RPMI7951 (cell line): ENCODE data around the gene CELA2A. TPM values are rescaled to one million over a fixed set of nuclear protein-coding genes. Genes with fewer than 3 reads are reported as not detected.

Experiments used
- DNase-seq: peaks from one replicate; pipeline ENCODE4 v3.0.0-alpha.2; 2012; ENCODE audit warnings: low read depth
- total RNA-seq: library from RNA; depleted of rRNA; stranded (reverse); fragments of >200 nt; shearing (Covaris generic); gene quantifications from 2 replicates; pipeline ENCODE4 v1.2.3, GENCODE V29; 2014; rRNA removed

Gene CELA2A
- total RNA-seq, result not detected in 2 replicates

GRCh38 chr1:15456313-15456954, at the start of gene CELA2A:
Gene CELA2A, plus strand, starts transcription at chr1:15456732. Its CDS starts 22 bp downstream, at chr1:15456754.
- no peak for DNase-seq

- DNase-seq, result no peak
These were observed 49.0 kb upstream of the CELA2A start for GRCh38 chr1:15407580-15407979.

- no peak for DNase-seq
These were observed 47.6 kb upstream of the CELA2A start for GRCh38 chr1:15408890-15409387.

- DNase-seq, result peak; percentile 76
These were observed 46.9 kb upstream of the CELA2A start, which contains the start of gene EFHD2 for GRCh38 chr1:15409388-15410222. Gene EFHD2, plus strand, starts transcription at chr1:15409888. Its CDS starts 84 bp downstream, at chr1:15409972.

DNA sequence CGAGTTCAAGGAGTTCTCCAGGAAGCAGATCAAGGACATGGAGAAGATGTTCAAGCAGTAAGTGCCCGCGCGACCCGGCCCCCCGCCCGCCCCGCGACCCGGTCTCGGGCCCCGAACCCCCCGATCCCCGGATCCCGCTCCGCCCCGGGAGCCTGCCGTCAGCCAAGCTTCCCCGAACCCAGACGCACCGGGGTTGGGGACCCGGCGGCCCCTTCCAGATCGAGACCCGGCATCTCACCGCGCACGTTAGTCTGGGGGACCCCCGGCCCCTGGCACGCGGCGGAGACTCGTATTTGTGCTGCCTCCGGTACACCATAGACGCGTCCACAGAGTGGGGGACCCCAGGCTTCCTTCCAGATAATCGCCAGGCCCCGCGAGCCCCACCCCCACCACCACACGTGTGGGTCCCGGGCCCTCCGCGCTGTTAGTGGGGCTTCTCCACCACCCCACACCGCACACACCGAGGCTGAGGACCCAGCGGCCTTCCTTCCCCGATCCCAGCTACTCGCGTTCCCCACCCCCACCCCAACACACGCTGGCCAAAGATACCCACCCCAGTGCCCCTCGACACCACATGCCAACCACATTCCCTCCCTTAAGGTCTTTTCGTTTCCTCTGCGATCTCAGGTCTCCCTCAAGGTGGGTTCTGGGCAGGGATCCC, 46.2 kb upstream of the CELA2A start:
- DNase-seq, result no peak

DNA sequence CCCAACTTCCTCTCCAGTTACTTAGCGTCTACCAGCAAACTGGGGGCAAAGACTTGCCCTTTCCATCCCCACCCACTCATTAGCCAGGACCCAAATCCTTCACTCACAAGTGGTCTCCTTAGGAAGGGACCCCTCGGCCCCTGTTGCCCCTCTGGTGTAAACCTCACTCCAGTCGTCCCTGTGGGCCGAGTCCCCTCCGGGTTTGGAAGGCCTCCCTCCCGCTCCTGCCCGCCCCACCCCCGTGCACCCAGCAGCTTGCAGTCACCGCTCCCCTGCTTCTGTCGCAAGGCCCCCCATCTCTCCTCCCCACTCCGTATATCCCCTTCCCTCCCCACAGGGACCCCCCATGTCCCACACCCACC, 45.7 kb upstream of the CELA2A start:
- no peak for DNase-seq

- DNase-seq, result peak; percentile 74
These were observed 44.9 kb upstream of the CELA2A start for GRCh38 chr1:15411593-15412137.

GRCh38 chr1:15412175-15412800, 44.2 kb upstream of the CELA2A start:
- peak; percentile 45 for DNase-seq

- no peak for DNase-seq
These were observed 43.7 kb upstream of the CELA2A start for GRCh38 chr1:15412843-15413242.

DNA sequence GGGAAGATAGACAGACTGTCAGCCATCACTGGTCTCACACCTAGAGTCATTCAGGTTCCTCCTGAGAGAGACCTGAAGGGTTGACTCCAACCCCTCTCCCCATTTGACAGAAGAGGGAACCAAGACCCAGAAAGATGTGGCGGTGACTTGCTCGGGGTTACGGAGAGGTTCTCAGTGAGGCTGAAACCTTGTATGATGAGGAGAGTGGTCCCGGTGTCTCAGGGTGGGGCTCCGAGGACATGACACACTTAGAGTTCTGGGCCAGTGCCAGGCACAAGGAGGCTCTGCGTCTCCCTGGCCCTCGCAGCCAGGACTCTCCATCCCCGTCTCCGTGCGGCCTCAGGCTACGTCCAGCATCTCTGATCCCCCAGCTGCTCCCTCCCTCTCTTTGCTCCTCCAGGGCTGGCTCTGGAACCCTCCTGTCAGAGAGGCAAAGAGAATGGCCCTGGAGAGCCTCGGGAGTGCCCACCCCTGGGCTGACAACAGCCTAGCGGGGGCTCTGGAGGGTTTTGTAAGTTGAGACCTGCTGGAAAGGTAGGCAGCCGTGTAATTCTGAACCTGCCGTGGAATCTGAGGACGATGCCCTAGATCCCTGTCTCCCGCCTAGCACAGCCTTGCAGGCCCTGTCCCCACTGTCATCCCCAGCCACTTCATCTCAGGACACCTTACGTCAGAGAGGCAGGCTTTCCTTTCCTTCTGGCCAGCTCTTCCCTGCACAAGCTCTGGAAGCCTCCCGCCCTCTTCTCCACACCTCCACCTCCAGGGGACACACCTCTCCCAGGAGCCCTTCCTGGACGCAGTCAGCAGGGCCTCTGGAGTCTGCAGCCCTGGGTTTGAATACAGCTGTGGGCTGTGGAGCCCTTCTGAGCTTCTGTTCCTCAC, 42.7 kb upstream of the CELA2A start:
- DNase-seq, result no peak

DNA sequence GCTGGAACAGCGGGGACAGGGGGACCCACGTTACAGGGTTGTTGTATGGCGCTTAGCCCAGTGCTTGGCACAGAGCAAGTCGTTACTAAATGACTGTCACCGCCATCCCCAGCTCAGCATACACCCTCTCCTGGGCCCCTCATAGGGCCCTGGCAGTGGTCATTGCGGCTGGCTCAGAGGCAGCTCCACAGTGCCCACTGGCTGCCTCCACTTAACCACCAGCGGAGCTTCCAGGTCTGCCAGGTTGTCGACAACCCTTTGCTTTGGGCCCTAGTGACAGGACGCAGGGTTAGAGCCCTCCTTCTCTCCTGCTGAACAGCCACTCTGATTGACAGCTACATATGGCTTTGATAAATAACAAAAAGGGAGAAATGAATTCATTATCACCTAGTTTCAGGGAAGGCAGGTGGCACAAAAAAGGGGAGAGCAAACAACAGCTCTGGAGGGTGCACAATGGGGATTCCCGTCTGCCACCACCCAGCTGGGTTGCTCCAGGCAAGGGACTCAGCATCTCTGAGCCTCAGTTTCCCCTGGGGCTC, 42.0 kb upstream of the CELA2A start:
- no peak for DNase-seq

DNA sequence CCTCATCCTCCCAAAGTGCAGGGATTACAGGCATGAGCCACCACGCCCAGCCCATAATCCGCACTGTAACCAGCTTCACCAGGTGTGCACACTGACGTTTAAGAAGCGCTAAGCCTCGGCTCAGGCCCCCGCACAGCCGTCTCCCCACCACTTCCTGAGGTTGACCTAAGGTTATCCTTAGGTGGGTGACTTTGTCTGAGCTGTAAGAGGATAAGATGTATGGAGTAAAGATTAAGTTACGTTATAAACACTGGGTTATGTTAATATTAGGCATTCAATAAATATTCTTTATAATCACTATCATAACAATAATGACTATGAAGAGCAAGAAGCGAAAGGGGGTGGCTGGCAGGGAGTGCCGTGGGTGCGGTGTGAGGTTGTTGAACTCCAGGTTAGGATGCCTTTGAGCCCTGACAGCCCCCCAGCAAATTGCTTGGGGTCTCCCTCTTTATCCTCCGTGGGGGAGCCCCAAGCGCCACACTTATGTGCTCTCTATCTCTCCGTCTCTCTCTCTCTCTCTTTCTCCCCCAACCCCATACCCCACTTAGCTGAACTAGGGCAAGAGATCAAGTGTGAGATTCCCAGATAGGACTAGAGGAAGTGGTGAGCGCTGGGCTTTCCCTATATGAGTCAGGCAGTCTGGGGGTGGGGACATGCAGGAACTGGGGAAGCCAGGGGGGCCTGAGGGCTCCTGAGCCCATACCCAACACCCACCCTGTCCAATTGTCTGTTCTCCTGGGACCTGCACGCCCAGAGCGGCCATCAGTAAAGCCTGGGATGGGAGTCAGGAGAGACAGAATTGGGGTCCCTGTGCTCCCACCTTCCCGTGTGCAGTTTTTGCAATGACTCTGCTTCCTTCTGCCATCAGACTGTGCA, 39.2 kb upstream of the CELA2A start:
- DNase-seq, result peak; percentile 89

DNA sequence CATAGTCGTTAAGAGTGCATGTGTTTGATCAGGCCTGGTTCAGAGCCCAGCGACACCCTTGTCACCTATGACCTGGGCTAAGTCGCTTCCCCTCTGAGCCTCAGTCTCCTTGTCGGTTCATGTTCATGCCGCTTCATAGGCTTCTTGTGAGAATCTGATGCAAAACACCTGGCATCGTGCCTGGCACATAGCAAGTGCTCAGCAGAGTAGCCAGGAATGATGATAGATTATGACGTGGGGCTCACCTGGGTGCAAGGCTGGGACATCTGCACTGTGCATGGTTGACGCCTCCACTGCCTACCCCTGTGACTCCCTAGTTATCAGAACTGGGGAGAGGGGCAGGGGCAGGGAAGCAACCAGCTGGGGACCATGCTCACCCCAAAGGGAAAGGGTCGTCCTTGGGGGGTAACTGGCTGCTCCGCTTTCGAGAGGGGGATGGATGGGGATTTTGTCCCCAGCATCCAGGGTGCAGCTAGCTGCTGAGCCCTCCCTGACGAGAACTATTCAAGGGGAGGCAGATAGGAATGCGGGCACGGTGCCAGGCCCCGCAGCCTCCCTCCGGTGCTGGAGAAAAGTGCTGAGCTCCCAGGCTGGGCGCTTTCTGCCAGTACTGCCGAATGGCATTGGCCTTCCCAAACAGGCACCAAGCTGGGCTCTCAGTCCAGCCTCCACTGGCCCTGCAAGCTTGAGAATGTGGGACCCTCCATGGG, 37.6 kb upstream of the CELA2A start:
- DNase-seq, result peak; percentile 50

- no peak for DNase-seq
These were observed 35.6 kb upstream of the CELA2A start for GRCh38 chr1:15420853-15421465.

DNA sequence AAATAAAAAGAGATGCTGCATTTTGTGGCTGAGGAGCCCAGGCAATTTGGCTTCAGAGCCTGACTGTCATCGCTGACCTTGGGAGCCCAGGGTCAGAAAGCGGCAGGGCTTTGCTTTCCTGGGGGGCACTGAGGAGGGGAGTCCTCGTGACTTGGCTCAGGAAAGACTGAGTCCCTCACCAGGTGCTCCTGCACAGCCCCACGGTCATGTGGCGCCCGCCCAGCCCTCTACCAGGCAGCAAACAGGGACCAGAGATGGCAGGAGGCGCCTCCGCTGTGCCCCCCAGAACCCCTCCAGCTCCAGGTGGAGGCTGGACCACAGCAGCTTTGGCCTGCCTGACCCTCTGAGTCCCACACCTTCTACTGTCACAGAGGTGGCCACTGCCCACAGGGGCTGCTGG, 33.7 kb upstream of the CELA2A start:
- no peak for DNase-seq

DNA sequence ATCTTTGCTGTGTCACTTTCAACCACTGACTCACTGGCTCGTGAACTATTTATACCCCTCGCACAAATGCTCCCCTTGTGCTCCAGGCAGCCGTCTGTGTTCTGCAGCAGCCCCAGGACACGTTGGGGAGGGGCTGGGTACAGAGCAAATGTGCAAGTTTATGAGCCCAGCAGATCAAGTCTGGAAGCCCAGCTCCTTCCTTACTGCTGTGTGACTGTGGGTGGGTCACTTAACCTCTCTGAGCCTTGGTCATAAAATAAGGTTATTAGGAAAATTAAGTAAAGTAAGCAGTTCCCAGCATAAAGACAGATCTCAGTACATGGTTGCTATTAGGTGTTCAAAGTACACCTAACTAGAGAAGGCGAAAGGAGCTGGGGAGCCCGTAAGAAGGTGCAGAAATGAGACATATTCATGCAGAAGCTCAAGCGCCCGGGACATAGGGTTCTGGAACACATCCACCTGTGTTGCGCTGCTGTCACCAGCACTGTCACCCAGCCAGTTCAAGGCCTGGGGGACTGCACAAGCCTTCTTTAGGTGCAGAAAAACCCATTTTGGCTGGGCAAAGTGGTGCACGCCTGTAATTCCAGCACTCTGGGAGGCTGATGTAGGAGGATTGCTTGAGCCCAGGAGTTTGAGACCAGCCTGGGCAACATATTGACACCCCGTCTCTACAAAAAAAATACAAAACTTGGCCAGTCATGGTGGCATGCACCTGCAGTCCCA, 33.0 kb upstream of the CELA2A start:
- DNase-seq, result peak; percentile 61

- no peak for DNase-seq
These were observed 32.3 kb upstream of the CELA2A start for GRCh38 chr1:15424146-15424667.
